Activated CD8-positive, alpha-beta memory T cell treated with anti-CD3 and anti-CD28 coated beads, Interleukin-2, amount 10 ng/mL, durations not matched to agents 7 days and 5 days (primary cell): ENCODE data around the gene CFDP1. TPM values are rescaled to one million over a fixed set of nuclear protein-coding genes. Genes with fewer than 3 reads are reported as not detected.

Experiments used
- ATAC-seq: fragments of 150-1000 bp; cut with Tn5 transposase; one replicate; pipeline ENCODE4 v1.10.0; 2021; ENCODE audit warnings: moderate library complexity
- CTCF ChIA-PET: fragments of 350-600 bp; sonication (Branson Sonifier 250); formaldehyde crosslinking; loops from one replicate; lab custom pipeline; 2021; ENCODE audit warnings: antibody characterized with exemption; lab: Charles Lee
- DNase-seq: peaks from one replicate; pipeline ENCODE4 v3.0.0-alpha.2; 2020
- H3K27ac Mint-ChIP-seq: one replicate; pipeline ENCODE4 v1.8.0; 2021; ENCODE audit warnings: mild to moderate bottlenecking, mixed read lengths
- H3K27me3 Mint-ChIP-seq: one replicate; pipeline ENCODE4 v1.8.0; 2021; ENCODE audit warnings: mixed read lengths
- H3K36me3 Mint-ChIP-seq: one replicate; pipeline ENCODE4 v1.8.0; 2021; ENCODE audit warnings: mild to moderate bottlenecking, mixed read lengths
- H3K4me1 Mint-ChIP-seq: one replicate; pipeline ENCODE4 v1.8.0; 2021; ENCODE audit warnings: mixed read lengths
- H3K4me3 Mint-ChIP-seq: one replicate; pipeline ENCODE4 v1.8.0; 2021; ENCODE audit warnings: mild to moderate bottlenecking, moderate library complexity, mixed read lengths
- H3K9me3 Mint-ChIP-seq: one replicate; pipeline ENCODE4 v1.8.0; 2022; ENCODE audit warnings: low read depth, mixed read lengths
- total RNA-seq, 2 experiments: library from RNA; stranded (reverse); gene quantifications; one replicate each; pipeline ENCODE4 v1.2.3, GENCODE V29; 2021

Gene CFDP1
- total RNA-seq, 2 experiments from 2014 or later: 31.4 to 44.0 TPM

DNA sequence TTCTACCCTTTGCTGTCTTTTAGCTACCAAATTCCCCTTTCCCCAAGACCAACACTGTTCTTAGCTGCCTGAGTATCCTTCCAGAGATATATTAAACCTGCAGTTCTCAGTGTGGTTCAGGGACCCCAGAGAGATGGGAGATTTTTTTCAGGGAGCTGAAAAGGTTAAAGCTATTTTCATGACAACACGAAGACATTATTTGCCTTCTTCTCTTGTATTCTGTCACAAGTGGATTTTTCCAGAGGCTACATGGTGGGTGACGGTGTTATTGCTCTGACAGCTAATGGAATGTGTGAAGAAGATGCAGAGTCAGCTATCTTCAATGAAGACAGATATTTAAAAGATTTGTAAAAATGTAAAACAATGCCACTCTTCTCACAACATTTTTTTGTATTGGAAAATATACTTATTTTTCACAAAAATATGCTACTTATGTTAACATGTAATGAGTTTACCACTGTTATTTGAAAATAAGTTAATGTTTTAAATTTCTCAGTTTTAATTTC lies 69.0 kb downstream of the CFDP1 start:
- Mint-ChIP-seq H3K27ac (no peak overlapping the region), H3K4me3 (no peak overlapping the region), H3K9me3 (no peaks in the 10 kb centered on the region), H3K4me1 (no peaks in the 10 kb centered on the region), H3K27me3 (no peaks in the 10 kb centered on the region), H3K36me3 (peaks cover 4% of the 10 kb centered on the region)
- DNase-seq (no peak), ATAC-seq (no peak)
- CTCF ChIA-PET: no interaction called here

DNA sequence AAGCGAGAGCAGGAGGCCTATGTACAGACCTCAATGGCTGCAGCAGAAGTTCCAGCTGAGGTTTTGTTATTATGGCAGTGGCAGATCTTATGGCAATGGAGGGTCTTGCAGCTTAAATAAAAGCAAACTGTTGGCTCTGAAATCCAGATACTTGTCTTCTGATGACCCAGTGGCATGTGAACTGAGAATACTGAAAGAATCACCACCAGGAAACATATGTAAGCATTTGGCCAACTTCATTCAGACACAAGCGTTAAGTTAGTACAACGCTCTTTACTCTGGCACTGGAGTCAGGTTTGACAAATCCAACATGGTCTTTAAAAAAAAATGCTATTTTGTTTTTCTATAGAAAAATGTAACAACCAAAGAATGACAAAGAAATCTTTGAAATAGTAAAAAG lies 70.5 kb downstream of the CFDP1 start:
- DNase-seq (no peak), ATAC-seq (no peak)
- no peaks in the 10 kb centered on the region for H3K9me3 Mint-ChIP-seq
- CTCF ChIA-PET: interaction anchor here (1.0 kb wide), 1 partner anchor 163 kb away, joined by 3 read pairs; no protein-coding TSS in a partner anchor
- no peak overlapping the region for H3K4me3 Mint-ChIP-seq
- peaks cover 4% of the 10 kb centered on the region for H3K36me3 Mint-ChIP-seq
- H3K27ac Mint-ChIP-seq: no peak overlapping the region
- H3K4me1 Mint-ChIP-seq: no peaks in the 10 kb centered on the region
- no peaks in the 10 kb centered on the region for H3K27me3 Mint-ChIP-seq

DNA sequence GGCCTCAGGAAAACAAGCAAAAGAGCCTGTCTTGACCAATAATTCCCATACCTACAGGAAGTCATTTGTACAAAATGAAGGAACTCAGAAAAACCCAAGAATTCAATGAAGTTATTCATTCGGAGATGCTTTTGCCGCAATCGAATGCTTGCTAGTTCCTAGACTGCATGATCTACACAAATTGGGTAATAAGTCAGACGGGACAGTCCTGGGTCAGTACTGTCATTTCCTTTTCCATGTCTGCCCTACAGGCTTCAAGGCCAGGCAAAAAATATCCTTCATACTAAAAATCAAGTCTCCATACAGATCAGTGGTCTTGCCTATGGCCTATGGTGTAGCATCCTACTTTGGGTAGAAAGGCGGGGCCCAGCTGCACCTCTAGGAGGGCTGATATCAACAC lies 71.4 kb downstream of the CFDP1 start:
- Mint-ChIP-seq H3K27ac (no peak overlapping the region), H3K36me3 (peaks cover 8% of the 10 kb centered on the region), H3K27me3 (no peaks in the 10 kb centered on the region), H3K4me1 (no peaks in the 10 kb centered on the region), H3K9me3 (no peaks in the 10 kb centered on the region), H3K4me3 (no peak overlapping the region)
- DNase-seq: no peak
- CTCF ChIA-PET: interaction anchor here (1.0 kb wide), 1 partner anchor 162 kb away, joined by 3 read pairs; no protein-coding TSS in a partner anchor
- ATAC-seq: no peak

DNA sequence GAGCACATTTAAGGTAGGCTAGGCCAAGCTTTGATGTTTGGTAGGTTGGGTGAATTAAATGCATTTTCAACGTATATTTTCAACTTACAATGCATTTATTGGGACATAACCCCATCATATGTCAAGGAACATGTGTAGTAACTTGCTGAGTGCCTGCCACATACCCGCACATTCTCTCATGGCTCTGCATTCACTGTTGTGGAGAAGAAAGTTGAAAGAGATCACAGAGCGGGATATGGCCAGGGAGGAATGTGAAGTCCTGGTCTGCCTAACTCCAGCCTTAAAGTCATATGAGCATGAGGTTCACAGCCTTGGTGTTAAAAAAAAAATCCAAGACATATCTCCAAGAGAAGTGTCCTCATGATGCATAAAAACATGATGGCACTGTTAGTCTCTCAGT lies 79.1 kb downstream of the CFDP1 start:
- Mint-ChIP-seq H3K27me3 (no peaks in the 10 kb centered on the region), H3K27ac (no peak overlapping the region), H3K4me1 (no peaks in the 10 kb centered on the region), H3K4me3 (no peak overlapping the region), H3K36me3 (peaks cover 6% of the 10 kb centered on the region), H3K9me3 (no peaks in the 10 kb centered on the region)
- DNase-seq (no peak), ATAC-seq (no peak)
- CTCF ChIA-PET: interaction anchor here (0.7 kb wide), 1 partner anchor 45 kb away, joined by 3 read pairs; no protein-coding TSS in a partner anchor

DNA sequence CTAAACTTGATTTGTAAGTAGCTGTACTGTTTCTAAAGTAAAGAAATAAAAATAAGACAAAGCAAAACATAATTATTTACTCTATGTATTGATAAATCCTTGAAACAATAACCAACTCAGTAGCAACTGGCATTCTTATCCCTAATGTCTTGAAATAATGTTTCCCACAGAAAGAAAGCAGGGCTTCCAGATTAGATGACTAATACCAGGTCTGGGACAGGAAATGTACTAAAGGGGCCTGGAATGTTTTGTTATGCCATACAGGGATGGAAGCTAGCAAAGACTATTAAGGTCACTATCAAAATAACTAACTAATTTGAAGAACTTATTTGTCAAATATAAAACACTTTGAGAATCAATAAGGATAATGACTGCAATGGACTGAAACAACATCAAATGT lies 82.1 kb downstream of the CFDP1 start:
- no peak overlapping the region for H3K4me3 Mint-ChIP-seq
- no peak overlapping the region for H3K27ac Mint-ChIP-seq
- no peaks in the 10 kb centered on the region for H3K4me1 Mint-ChIP-seq
- no peak for ATAC-seq
- no peaks in the 10 kb centered on the region for H3K9me3 Mint-ChIP-seq
- no peaks in the 10 kb centered on the region for H3K27me3 Mint-ChIP-seq
- CTCF ChIA-PET: interaction anchor here (1.0 kb wide), 1 partner anchor 117 kb away, joined by 3 read pairs; no protein-coding TSS in a partner anchor
- DNase-seq: no peak
- H3K36me3 Mint-ChIP-seq: peaks cover 2% of the 10 kb centered on the region

DNA sequence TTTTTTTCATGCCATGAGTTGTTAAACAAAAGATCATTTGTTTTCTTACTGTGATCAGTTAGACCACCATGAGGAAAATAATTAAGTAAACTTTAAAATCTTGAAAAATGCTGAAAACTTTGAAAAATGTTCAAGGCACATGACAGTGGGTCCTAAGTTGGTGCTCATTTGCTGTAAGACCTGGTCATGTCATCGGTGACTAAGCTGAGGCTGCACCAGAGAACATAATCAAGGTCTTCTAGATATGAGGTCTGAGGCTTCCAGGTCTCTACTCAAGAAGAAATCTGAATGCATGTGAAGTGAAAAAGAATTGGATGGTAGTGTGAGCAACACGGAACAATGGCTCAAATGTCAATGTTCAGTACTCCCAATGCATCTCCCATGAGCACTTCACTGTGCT lies 87.6 kb downstream of the CFDP1 start:
- H3K27ac Mint-ChIP-seq: no peak overlapping the region
- H3K27me3 Mint-ChIP-seq: no peaks in the 10 kb centered on the region

DNA sequence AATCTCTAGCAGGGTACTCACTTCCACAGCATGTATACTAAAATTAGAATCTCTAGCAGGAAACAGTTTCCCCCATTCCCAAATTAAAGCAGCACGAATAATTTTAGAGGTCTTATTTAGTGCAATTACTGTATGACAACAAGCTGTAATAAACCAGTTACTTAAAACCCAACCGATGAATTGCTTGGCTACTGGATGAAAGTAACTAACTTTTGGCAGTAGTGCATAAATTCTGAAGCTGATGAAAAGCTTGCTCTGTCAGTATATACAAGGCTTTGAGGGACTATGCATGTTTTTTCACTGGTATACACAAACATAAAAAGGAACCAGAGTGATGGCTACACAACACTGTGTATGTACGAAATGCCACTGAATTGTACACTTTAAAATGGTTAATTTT lies 89.4 kb downstream of the CFDP1 start:
- CTCF ChIA-PET: interaction anchor here (1.4 kb wide), 1 partner anchor 15 kb away, joined by 3 read pairs; no protein-coding TSS in a partner anchor
- Mint-ChIP-seq H3K27ac (no peak overlapping the region), H3K27me3 (no peaks in the 10 kb centered on the region), H3K9me3 (no peaks in the 10 kb centered on the region), H3K4me3 (no peak overlapping the region), H3K4me1 (no peaks in the 10 kb centered on the region), H3K36me3 (peaks cover 3% of the 10 kb centered on the region)
- DNase-seq (no peak), ATAC-seq (no peak)

More for the DNA sequence above, 87.6 kb downstream of the CFDP1 start:
- no peak for ATAC-seq
- Mint-ChIP-seq H3K9me3 (no peaks in the 10 kb centered on the region), H3K4me1 (no peaks in the 10 kb centered on the region), H3K36me3 (peaks cover 3% of the 10 kb centered on the region), H3K4me3 (no peak overlapping the region)
- no peak for DNase-seq
- CTCF ChIA-PET: no interaction called here

DNA sequence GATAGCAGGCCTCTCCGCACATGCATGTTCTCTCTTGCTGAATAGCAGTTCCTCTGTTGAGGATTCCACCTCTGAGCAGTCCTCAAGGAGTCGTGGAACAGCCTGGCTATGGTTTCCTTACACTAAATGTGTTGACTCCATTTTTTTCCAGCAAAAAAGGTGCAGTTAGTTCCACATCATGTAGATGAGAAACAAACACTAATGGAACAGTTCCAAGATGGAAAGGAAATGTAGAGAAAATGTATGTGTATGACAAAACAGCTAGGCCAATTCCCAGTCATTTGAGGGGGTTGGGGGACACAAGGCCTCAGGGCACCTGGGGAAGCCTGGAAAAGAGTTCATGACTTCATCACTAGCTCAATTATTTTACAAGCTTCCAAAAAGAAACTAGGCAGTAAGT lies 90.0 kb downstream of the CFDP1 start:
- H3K4me3 Mint-ChIP-seq: no peak overlapping the region
- no peaks in the 10 kb centered on the region for H3K4me1 Mint-ChIP-seq
- no peak overlapping the region for H3K27ac Mint-ChIP-seq
- H3K9me3 Mint-ChIP-seq: no peaks in the 10 kb centered on the region
- CTCF ChIA-PET: no interaction called here
- no peaks in the 10 kb centered on the region for H3K27me3 Mint-ChIP-seq
- DNase-seq: no peak
- no peak for ATAC-seq
- peaks cover 3% of the 10 kb centered on the region for H3K36me3 Mint-ChIP-seq

DNA sequence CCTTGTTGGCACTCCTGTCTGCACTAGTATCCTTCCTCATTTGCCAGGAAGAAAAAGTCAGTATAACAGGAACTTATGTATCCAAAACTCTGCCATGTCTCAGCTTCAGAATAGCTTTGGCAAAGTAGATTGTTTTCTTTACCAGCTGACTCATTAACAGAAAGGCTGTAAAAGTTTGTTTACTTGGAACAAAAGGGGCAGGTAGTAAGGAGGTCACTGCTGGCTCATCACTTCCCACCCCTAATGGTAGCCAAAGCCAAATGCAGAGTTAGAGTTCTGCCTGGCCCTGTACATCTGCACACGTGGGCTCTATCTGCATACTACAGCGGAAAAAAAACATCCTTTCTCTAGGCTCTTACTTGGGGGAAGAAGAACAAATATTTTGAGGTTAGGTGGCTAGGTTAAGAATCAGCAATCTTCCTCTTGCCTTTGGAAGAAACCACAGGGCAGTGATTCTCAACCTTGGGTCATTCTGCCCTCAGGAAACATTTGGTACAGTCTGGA lies 90.9 kb downstream of the CFDP1 start:
- Mint-ChIP-seq H3K4me3 (no peak overlapping the region), H3K27me3 (no peaks in the 10 kb centered on the region), H3K27ac (no peak overlapping the region), H3K9me3 (no peaks in the 10 kb centered on the region), H3K36me3 (peaks cover 5% of the 10 kb centered on the region), H3K4me1 (no peaks in the 10 kb centered on the region)
- DNase-seq (no peak), ATAC-seq (no peak)
- CTCF ChIA-PET: no interaction called here

DNA sequence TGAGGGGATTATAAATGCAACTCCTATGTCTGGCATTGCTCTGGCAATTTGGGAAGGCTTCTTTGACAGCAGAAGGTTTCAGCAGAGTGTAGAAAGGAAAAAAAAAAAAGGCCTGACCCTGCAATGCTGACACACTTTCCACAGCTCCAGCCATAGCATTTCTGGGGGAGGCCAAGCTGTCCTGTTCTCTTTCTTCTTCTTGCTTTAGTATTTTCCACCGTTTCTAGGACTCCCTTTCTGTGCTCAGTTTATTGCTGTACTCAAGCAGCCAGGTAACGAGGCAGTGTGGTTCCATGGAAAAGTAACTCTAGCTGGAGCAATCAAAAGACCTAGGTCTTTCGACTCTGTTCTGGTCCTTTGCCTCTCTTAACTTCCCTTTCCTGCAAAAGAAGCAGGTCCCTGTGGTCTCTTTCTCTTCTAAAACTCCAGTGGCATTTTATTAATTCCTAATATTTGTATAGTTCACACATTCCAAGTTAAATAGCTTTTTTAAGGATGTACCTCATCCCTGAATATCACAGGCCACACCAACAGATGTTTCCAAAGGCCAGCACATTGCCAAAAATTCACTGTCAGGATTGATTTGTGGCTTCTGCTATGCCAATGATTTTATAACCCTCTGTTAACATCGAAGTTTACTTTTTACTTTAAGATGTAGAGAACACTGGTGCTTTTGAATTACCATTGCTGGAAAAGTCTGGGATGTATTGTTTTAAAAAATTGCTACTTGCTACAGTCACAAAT lies 91.6 kb downstream of the CFDP1 start:
- H3K4me3 Mint-ChIP-seq: no peak overlapping the region
- H3K27me3 Mint-ChIP-seq: no peaks in the 10 kb centered on the region
- H3K36me3 Mint-ChIP-seq: peaks cover 6% of the 10 kb centered on the region
- H3K4me1 Mint-ChIP-seq: no peaks in the 10 kb centered on the region
- DNase-seq (no peak), ATAC-seq (no peak)
- H3K9me3 Mint-ChIP-seq: no peaks in the 10 kb centered on the region
- CTCF ChIA-PET: no interaction called here
- H3K27ac Mint-ChIP-seq: no peak overlapping the region

DNA sequence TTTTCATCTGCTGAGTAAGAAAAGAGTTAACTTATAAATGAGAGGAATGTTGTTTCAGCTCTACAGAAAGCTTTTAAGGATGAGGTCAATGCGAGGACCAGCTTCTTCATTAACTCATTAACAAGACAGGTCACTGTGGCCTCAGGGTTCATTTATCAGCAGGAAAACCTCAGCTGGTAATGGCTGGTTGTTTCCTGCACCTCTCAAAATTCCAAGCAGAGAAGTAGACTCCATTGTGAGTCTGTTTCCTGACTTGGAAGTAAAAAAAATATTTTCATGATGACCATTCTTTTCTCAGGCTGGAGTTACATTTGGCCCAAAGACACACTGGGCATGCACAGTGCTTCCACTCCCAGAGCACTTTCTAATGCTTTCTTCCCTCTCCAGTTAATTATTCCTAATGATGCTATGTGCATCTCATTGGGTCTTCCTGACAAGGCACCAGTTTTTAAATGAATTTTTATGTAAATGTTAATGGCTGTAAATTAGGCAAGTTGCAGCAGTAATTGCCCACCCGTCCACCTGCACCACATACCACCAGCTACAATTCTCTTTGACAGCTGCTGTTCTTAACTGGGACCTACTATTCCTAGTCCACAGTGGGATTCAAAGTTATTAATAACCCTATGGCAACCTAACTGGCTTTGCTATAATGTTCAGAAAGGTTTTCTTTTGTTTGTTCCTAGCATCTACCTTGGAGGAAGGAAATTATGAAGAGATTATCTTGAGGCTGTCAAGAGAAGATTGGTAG lies 92.4 kb downstream of the CFDP1 start:
- no peaks in the 10 kb centered on the region for H3K27me3 Mint-ChIP-seq
- H3K4me1 Mint-ChIP-seq: no peaks in the 10 kb centered on the region
- peaks cover 6% of the 10 kb centered on the region for H3K36me3 Mint-ChIP-seq
- no peaks in the 10 kb centered on the region for H3K9me3 Mint-ChIP-seq
- H3K27ac Mint-ChIP-seq: no peak overlapping the region
- CTCF ChIA-PET: interaction anchor here (0.6 kb wide), 1 partner anchor 141 kb away, joined by 3 read pairs; no protein-coding TSS in a partner anchor
- DNase-seq (no peak), ATAC-seq (no peak)
- H3K4me3 Mint-ChIP-seq: no peak overlapping the region

DNA sequence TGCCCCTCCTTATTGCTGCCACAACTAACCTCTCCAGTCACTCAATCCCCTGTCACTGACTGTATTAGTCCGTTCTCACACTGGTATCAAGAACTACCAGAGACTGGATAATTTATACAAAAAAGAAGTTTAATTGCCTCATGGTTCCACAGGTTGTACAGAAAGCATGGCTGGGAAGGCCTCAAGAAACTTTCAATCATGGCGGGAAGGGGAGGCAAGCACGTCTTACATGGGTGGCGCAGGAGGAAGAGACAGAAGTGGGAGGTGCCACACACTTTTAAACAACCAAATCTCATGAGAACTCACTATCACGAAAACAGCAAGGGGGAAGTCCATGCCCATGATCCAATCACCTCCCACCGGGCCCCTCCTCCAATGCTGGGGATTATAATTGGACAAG lies 95.9 kb downstream of the CFDP1 start:
- Mint-ChIP-seq H3K4me3 (no peak overlapping the region), H3K36me3 (peaks cover 3% of the 10 kb centered on the region), H3K27me3 (no peaks in the 10 kb centered on the region), H3K9me3 (no peaks in the 10 kb centered on the region), H3K27ac (no peak overlapping the region), H3K4me1 (peaks cover 12% of the 10 kb centered on the region)
- no peak for ATAC-seq
- CTCF ChIA-PET: no interaction called here
- no peak for DNase-seq

DNA sequence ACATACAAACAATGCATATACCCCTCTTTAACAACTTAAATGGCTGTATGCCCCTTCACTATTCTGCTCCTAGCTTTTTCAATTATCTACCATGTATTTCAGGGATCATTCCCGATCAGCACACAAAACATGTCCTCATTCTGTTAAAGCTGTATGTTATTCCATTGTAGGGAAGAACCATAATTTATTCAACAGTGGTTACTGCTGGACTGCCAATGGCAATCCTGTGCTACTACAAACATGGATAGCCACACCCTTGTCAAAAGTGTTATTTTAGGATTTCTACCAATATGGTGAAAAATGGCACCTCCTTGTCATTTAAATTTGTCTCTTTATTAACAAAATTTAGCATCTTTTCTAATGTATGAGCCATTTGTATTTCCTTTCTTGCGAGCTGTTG lies 96.8 kb downstream of the CFDP1 start:
- no peaks in the 10 kb centered on the region for H3K27me3 Mint-ChIP-seq
- ATAC-seq (no peak), DNase-seq (no peak)
- H3K36me3 Mint-ChIP-seq: peaks cover 3% of the 10 kb centered on the region
- no peaks in the 10 kb centered on the region for H3K9me3 Mint-ChIP-seq
- no peak overlapping the region for H3K4me3 Mint-ChIP-seq
- H3K4me1 Mint-ChIP-seq: peaks cover 12% of the 10 kb centered on the region
- CTCF ChIA-PET: no interaction called here
- no peak overlapping the region for H3K27ac Mint-ChIP-seq
